Measurements from ENCODE around the gene SMIM45.

The SMIM45 gene

DNA sequence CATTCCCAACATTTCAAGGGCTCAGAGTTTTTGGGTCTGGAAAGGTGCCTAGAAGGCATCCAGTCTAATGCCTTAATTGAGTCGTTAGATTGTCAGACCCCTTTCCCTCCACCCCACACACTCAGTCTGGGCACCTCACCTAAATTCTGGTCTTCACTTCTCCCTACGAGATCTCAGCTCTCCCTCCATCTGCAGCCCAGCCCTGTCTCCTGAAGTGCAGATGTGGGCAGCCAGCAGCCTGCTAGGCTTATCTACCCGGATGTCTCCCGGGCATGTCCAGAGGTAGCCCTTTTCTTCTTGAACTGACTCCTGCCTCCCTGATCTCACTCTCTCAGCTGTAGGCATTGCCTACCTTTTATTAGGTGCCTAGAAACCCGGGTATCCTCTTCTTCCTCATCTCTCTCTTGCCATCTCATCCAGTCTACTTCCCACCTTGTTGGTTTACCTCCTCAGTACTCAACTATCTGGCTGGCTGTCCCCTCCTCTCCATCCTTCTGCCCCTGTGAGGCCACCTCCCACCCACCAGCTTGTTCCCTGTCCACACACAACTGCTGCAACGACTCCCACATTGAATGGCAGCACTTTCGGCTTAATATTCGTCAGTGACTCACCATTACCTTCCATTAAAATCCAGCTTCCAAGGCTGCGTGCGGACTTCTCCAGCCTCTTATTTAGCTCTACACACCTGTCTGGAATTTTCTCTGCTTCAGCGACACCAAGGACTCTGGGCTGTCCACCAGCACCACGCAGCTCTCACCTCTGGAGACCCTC is 23.5 kb downstream of the SMIM45 start:
- Histone ChIP-seq H3K4me1 (peaks cover 0 to 25% (median 2%) of the 10 kb centered on the region in 4 donors), H3K36me3 (no peaks in the 10 kb centered on the region), H3K27me3 (peaks cover 0 to 40% of the 10 kb centered on the region in 2 donors), H3K4me3 (no peak overlapping the region), H3K27ac (peak overlapping the region in 3 of 4 donors; percentile 36 to 79 (median 76)), H3K9me3 (no peaks in the 10 kb centered on the region)
- 66 to 69% methylated on average over 12 of the region's 12 CpGs for WGBS, 2 donors
- TF ChIP-seq, protein P1, sequence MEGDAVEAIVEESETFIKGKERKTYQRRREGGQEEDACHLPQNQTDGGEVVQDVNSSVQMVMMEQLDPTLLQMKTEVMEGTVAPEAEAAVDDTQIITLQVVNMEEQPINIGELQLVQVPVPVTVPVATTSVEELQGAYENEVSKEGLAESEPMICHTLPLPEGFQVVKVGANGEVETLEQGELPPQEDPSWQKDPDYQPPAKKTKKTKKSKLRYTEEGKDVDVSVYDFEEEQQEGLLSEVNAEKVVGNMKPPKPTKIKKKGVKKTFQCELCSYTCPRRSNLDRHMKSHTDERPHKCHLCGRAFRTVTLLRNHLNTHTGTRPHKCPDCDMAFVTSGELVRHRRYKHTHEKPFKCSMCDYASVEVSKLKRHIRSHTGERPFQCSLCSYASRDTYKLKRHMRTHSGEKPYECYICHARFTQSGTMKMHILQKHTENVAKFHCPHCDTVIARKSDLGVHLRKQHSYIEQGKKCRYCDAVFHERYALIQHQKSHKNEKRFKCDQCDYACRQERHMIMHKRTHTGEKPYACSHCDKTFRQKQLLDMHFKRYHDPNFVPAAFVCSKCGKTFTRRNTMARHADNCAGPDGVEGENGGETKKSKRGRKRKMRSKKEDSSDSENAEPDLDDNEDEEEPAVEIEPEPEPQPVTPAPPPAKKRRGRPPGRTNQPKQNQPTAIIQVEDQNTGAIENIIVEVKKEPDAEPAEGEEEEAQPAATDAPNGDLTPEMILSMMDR (IDR thresholded peaks at IDR 0.05) = no peak
- TF ChIP-seq EP300 (IDR thresholded peaks at IDR 0.05) (no peak), POLR2A (IDR thresholded peaks at IDR 0.05) (no peak)
- DNase-seq (ENCODE audit: low spot score in 2 of 2) = no peak

DNA sequence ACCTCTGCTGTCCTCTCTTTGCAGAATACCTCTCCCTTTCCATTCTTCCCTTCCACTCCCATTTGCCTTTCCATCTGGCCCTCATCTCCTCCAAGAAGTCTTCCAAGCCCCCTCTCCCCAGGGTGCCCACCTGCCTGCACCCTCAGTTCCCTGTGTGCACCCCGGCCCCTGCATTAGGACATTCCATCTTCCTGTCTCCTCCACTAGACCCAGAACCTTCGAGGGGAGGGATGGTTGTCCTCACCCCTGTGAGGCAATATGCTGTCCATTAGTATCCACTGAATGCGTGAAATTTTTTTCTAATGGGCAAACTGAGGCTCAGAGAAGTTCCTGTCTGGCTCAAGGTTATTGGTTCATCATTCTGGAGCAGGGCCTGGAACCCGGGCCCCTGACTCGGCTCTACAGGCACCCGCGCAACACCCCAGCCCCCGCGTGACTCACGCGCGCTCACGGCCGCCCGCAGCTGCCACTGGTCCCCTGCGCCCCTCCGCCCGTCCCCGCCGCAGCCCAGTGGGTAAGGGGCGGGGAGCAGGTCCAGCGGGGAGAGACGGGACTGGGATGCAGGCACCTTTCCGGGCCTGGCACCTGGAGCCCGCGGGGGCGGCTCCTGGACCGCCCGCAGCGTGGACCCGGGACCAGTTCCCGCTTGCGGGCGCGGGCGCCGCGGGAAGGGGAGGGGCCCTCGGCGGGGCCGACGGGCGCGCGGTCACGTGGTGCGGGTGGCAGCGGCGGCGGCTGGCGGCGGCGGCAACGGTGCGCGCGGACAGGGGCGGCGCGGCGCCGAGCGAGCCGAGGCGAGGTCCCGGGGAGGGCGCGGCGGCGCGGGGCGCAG is 24.3 kb downstream of the SMIM45 start:
- Histone ChIP-seq H3K4me1 (peaks cover 0 to 25% (median 2%) of the 10 kb centered on the region in 4 donors), H3K36me3 (no peaks in the 10 kb centered on the region), H3K4me3 (peak overlapping the region; percentile 41 to 61 (median 50)), H3K27ac (peak overlapping the region in 3 of 4 donors; percentile 36 to 79 (median 76)), H3K27me3 (peaks cover 0 to 40% of the 10 kb centered on the region in 2 donors), H3K9me3 (no peaks in the 10 kb centered on the region)
- 3 to 14% methylated on average over 9 to 29 of the region's 72 CpGs for WGBS, 2 donors
- no peak for DNase-seq (ENCODE audit: low spot score in 2 of 2)
- TF ChIP-seq EP300 (IDR thresholded peaks at IDR 0.05) (no peak), POLR2A (IDR thresholded peaks at IDR 0.05) (no peak)
- TF ChIP-seq, protein P1 (IDR thresholded peaks at IDR 0.05) = no peak

DNA sequence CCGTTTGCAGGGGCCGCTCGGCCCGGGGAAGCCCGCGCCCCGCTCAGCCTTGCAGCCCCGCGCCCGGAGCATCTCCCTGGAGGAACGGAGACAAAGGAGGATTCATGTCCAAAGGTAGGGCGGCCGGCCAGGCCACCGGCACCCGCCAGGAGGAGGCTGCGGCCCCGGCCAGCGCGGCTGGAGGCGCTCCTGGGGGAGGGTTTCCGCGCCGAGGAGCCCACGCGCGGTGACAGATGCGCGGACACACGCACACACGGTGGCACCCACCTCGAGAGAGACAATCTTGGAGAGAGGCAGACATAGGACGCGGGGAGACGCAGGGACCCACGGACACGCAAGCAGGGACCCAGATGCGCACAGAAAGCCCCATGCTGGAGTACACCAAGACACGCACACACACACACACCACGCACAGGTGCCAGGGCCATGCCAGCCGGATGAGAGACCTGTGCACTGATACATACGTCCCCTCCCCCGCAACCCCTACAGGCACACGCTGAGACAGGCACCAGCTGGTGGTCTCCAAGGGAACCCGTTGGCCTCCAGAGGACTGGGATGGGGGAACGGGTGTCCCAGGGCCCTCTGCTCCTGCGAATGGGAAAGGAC is 25.1 kb downstream of the SMIM45 start:
- H3K36me3 ChIP-seq = no peaks in the 10 kb centered on the region
- H3K4me3 ChIP-seq = peak overlapping the region; percentile 34 to 61 (median 50)
- peaks cover 0 to 40% of the 10 kb centered on the region in 2 donors for H3K27me3 ChIP-seq
- peak overlapping the region in 3 of 4 donors; percentile 42 to 79 (median 60) for H3K27ac ChIP-seq
- DNase-seq (ENCODE audit: low spot score in 2 of 2) = no peak
- 1 to 4% methylated on average over 19 to 35 of the region's 46 CpGs for WGBS, 2 donors
- TF ChIP-seq EP300 (IDR thresholded peaks at IDR 0.05) (no peak), POLR2A (IDR thresholded peaks at IDR 0.05) (no peak)
- TF ChIP-seq, protein P1 (IDR thresholded peaks at IDR 0.05) = no peak
- H3K4me1 ChIP-seq = peaks cover 0 to 25% (median 2%) of the 10 kb centered on the region in 4 donors
- no peaks in the 10 kb centered on the region for H3K9me3 ChIP-seq

DNA sequence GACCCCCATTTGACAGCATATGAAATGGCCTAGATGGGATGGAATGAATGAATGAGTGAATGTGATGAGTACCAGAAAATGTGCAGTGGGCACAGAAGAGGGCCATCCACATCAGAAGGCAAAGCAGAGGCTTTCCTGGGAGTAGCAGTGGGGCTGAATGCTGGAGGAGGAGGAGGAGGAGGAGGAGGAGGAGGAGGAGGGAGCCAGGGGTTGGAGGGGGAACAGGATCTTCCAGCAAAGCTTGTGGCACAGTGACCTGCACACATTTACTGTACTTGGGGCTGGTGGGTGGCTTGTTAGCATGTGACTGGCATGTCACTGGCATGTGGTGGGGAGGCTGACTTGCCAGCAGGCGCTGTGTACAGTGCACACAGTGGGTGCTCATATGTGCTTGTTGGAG is 26.8 kb downstream of the SMIM45 start:
- no peak overlapping the region for H3K4me3 ChIP-seq
- peaks cover 0 to 25% (median 2%) of the 10 kb centered on the region in 4 donors for H3K4me1 ChIP-seq
- H3K36me3 ChIP-seq = no peaks in the 10 kb centered on the region
- H3K27me3 ChIP-seq = peaks cover 0 to 29% of the 10 kb centered on the region in 2 donors
- peak overlapping the region in 1 of 4 donors; percentile 79 for H3K27ac ChIP-seq
- DNase-seq (ENCODE audit: low spot score in 2 of 2) = no peak
- no peaks in the 10 kb centered on the region for H3K9me3 ChIP-seq
- 100% methylated on average over 1 of the region's 1 CpG for WGBS, 2 donors
- TF ChIP-seq, protein P1 (IDR thresholded peaks at IDR 0.05) = no peak
- TF ChIP-seq POLR2A (IDR thresholded peaks at IDR 0.05) (no peak), EP300 (IDR thresholded peaks at IDR 0.05) (no peak)
